HFF-Myc (cell line): ENCODE data around the gene MAPKAP1.

ENCODE experiments used
- DNase-seq: peaks from one replicate; pipeline ENCODE4 v3.0.0-alpha.2; 2011; ENCODE audit warnings: low read depth; ENCODE audit errors: extremely low read depth
- H3K4me3 ChIP-seq: replicated peaks from 2 replicates; pipeline ENCODE4 v1.5.1; 2011; ENCODE audit warnings: low read depth, mild to moderate bottlenecking, control low read depth, low read length
- TF ChIP-seq, protein P1 (sequence below): IDR thresholded peaks from 2 replicates; pipeline ENCODE4 v1.5.1; 2012; ENCODE audit warnings: mild to moderate bottlenecking, low read depth, low read length, control low read depth; ENCODE audit errors: missing control alignments

The MAPKAP1 gene

DNA sequence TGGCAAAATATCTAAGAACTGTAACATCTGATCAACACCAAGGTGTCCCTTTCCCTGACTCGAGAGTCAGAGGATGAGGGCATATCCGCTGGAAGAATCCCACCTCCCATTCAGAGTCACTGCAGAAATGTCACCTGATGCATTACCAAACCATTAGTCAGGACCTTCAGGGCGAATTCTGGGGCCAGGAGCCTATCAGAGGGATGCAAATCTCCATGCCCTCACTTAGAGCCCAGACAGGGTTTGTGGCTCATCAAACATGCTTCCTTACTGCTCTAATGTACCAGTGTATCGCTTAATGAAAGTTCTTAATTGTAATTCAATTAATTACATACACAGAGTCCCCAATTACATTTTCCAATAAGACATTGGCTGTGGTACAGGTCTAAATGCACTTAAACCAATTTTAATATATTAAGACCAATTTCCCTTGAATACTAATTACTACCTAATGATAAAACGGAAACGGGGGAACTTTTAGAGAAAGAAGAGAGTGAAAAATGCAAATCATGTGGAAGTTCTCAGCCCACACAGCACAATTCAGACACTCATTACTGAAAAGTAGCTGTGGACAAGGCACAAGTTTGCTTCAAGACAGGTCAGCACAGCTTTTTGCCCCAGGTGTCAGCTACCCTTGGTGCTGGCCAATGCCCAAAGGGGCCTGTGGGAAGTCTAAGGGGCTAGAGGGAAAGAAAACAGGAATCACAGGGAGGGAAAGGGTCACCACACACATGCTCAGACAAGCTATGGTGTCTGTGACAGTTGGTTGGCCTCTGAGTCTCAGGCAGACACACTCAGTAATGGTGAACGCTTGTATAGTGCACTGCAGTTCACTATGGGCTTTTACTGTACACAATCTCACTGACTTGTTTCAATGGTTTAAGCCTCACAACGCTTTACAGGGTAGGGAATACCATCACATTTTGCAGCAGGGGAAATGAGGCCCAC, 211.6 kb downstream of the MAPKAP1 start:
- TF ChIP-seq, protein P1, sequence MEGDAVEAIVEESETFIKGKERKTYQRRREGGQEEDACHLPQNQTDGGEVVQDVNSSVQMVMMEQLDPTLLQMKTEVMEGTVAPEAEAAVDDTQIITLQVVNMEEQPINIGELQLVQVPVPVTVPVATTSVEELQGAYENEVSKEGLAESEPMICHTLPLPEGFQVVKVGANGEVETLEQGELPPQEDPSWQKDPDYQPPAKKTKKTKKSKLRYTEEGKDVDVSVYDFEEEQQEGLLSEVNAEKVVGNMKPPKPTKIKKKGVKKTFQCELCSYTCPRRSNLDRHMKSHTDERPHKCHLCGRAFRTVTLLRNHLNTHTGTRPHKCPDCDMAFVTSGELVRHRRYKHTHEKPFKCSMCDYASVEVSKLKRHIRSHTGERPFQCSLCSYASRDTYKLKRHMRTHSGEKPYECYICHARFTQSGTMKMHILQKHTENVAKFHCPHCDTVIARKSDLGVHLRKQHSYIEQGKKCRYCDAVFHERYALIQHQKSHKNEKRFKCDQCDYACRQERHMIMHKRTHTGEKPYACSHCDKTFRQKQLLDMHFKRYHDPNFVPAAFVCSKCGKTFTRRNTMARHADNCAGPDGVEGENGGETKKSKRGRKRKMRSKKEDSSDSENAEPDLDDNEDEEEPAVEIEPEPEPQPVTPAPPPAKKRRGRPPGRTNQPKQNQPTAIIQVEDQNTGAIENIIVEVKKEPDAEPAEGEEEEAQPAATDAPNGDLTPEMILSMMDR = no peak
- DNase-seq = no peak
- H3K4me3 ChIP-seq = no peak overlapping the region

DNA sequence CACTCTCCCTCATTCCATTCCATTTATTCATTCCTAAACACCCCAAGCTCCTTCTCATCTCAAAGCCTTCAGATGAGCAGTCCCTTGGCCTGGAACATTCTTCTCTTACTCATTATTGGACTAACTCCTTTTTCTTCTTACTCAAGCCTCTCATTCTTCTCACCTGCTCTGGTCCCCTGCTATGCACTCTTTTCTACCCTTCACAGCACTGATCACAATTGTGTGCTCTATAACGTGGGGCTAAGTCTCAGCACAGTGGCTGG, 212.4 kb downstream of the MAPKAP1 start:
- TF ChIP-seq, protein P1 = no peak
- no peak for DNase-seq
- no peak overlapping the region for H3K4me3 ChIP-seq

DNA sequence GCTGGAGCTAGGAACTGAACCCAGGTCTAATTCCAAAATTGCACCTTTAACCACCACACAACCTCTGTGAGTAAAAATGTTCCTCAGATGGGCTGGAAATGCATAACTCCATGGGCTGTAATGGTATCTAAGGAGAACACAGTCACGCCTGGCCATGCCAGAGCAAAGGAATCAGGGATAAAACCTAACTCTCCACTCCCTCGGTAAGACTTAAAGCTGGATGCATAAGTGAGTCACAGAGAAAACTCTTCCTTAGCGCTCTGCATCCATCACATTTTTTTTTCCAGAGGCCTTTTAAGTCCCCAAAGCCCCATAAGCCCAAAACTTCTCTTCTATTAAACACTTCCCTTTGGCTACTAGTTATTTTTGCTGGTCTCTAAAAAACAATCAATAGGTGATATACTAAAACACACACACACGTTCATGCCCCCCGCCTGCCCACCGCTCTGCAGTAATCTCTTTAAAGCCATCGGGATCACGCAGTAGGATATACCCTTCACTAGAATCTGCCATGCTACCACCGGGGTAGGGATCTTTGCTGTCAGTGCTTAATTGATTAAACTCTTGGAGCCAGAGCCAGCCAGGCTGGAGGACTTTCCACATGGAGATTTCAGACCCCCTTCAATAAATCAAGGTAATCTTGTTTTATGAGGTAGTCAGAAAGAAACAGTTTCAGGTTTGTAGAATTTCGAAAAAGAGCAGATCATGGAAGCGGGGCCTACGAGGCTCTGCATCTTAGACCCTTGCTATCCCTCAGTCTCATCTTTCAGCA, 212.9 kb downstream of the MAPKAP1 start:
- DNase-seq = no peak
- TF ChIP-seq, protein P1 = no peak
- no peak overlapping the region for H3K4me3 ChIP-seq

DNA sequence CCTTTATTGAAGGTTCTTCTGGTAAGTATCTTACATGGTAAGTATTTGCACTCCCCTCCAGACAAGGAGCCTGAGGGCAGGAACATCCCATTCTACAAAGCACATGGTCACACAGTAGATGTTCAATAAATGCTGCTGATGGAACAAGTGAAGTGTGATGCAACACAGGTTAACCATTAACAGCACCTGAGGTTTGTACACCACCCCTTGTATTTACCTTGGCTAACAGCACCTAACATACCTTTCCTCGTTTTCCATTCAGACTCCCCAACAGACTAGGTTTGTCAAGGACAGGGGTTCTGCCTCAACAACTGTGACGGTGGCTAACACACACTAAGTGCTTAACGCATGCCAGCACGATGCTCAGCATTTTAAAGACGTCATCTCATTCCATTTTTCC, 213.6 kb downstream of the MAPKAP1 start:
- TF ChIP-seq, protein P1 = no peak
- no peak overlapping the region for H3K4me3 ChIP-seq
- no peak for DNase-seq

DNA sequence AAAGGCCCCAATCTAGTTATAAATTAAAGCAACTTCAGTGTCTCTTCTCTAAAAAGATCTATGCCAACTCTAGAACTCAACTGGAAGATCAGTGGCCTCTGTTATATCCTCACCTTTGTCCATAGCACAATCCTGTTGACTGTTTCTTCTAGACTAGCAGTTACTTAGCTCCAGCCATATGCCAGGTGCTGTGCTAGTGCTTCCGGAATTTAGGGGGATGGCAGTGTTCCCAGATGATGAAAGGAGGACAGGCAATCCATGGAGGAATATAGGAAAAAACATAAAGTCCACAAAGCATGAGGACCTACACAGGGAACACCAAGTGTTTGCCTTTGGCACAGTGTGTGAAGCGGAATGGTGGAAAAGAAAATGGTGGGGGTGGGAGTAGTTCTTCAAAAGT, 214.3 kb downstream of the MAPKAP1 start:
- no peak for DNase-seq
- TF ChIP-seq, protein P1 = no peak
- no peak overlapping the region for H3K4me3 ChIP-seq

DNA sequence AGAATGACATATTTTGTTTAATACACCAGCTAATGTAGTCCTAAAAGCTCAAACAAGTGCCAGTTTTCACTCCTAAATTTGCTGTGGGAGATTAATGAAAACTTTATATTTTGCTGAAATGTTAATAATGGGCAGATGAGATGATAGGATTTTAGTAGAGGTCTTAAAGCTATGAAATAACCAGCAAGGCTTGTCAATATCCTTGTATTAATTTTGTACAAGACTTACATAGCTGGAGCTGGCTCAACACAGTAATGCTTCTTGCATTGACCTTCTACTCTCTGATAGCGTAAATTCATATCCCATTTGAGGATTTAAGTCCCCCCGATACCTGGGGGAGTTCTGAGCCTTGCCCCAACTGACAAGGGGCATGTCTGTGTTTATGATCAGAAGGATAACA, 219.2 kb downstream of the MAPKAP1 start:
- H3K4me3 ChIP-seq = no peak overlapping the region
- TF ChIP-seq, protein P1 = no peak
- no peak for DNase-seq
